ENCODE results near the gene TECPR2.

Gene TECPR2

DNA sequence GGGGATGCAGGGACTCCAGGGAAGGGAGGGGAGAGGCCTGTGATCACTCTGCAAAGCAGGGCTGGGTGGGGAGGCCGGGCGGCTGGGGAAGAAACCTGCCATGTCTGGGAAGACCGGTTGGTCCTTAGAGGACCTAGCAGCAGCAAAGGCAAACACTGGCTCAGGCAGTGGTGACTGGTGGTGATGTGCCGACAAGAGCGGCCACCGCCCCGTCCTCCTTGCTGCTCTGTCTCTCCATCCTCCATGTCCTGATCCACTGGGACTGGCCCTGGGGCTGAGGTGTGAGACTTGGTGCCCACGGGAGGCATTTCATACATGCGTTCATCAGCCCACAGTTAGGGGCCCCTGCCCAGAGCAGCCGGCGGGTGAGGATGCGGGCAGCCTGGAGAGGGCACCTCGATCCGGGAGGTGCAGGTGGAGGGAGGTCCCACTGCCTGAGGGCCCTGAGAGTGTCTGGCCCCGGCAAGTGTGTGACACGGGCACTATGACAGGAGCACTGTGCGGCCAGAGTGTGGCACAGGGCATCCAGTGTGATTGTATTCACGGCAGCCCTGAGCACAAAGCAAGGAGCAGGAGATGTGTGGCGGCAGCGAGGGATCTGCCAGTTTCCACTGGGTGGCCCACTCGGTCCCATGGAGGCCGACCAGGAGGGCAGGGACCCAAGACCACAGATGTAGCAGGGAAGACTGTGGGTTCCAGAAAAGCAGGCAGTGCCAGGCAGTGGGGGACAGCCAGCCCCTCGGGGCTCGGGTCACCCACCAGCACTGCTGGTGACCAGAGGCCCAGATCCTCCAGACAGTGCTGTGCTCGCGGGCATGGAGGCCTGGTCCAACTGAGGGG, 133.0 kb downstream of the TECPR2 start:
- no peak for DNase-seq (ENCODE audit: low read depth in 1 of 2, low spot score in 1 of 2)

DNA sequence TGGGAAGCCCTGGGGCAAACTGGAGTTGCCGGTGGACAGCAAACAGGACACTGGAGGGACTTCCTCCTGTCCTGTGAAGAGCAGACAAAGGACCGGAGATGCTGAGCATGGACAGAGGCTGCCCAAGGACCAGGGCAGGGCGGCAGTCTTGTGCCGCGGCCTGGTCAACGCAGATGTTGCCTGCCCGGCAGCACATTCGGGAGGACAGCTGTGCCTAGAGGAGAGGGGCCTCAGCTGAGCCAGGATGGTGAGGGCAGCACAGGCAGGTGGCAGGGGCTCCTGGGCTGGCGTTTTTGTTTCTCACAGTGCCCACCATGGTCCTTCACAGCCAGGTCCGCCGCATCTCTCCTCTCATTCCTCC, 133.6 kb downstream of the TECPR2 start:
- no peak for DNase-seq (ENCODE audit: low read depth in 1 of 2, low spot score in 1 of 2)

DNA sequence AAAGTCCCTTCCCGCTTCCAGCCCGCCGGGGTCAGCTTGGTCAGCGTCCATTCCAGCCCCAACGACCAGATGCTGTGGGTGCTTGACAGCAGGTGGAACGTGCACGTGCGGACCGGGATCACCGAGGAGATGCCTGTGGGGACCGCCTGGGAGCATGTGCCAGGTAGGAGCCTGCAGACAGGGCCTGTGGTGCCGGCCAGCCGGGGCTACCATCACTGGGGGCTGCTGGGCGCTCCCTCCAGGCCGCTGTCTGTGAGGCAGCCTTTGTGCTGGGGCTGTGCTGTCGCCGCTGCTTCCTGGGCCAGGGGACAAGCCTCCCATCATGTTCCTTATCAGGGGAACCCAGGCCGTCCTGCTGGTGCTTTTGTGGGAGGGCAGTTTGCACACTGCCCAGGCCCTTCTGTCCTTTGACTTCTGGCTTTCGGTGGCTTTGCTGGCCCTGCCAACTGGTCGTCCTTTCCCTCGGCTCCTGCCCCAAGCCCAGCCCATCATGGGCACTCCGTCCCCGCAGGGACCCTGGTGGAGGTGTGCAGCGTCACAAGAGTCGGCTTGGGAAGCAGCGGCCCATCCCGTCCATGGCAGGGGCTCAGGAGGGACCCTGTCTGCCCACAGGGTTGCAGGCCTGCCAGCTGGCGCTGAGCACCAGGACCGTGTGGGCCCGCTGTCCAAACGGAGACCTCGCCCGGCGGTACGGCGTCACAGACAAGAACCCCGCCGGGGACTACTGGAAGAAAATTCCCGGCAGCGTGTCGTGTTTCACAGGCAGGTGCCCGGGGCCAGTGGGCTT, 134.4 kb downstream of the TECPR2 start:
- DNase-seq (ENCODE audit: low read depth in 1 of 2, low spot score in 1 of 2): no peak

DNA sequence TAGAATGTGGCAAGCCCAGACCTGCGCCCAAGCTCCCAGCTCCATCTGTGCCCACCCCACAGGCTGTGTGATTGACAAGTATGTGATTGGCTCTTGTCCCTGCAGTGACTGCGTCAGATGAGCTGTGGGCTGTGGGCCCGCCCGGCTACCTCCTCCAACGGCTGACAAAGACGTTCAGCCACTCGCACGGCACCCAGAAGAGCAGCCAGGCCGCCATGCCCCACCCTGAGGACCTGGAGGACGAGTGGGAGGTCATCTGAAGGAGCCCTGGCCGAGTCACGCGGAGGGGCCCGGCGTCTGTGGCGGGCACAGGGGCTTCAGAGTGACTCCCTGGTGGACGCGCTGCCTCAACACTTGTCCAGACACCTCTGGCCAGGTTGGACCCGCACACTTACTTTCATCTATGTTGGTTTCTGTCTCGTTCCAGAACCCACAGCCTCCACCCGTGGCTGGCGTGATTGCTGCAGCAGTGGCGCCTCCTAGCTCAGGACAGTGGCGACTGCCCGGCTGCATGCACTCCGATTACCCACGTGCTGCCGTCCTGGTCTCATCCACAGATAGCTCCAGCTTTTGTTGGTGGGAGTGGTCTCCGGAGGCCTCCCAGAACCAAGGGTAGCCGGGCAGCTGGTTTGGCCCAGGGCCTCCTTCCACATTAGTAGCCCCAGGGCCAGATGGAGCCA, 135.4 kb downstream of the TECPR2 start:
- no peak for DNase-seq (ENCODE audit: low read depth in 1 of 2, low spot score in 1 of 2)

DNA sequence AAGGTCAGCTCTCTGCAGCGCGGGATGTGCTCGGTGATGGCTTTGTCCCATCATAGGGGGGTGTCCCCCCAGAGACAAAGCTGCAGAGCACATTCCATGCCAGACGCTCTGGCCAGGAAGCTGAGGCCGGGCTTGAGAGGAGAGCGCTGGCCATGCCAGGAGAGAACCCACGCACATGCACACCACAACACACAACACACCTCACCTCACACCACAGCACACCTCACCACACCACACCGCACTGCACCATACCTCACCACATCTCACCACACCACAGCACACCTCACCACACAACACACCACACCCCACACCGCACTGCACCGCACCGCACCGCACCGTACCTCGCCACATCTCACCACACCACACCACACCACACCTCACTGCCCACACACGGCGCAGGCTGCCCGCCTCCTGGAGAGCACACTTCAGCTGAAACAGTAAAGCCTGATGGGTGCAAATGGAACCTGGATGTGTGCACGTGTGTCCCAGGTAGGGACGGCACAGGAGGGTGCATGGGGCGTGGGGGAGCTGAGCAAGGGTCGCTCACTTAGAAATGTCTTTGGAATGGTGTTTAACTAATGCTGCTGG, 136.0 kb downstream of the TECPR2 start:
- no peak for DNase-seq (ENCODE audit: low read depth in 1 of 2, low spot score in 1 of 2)

DNA sequence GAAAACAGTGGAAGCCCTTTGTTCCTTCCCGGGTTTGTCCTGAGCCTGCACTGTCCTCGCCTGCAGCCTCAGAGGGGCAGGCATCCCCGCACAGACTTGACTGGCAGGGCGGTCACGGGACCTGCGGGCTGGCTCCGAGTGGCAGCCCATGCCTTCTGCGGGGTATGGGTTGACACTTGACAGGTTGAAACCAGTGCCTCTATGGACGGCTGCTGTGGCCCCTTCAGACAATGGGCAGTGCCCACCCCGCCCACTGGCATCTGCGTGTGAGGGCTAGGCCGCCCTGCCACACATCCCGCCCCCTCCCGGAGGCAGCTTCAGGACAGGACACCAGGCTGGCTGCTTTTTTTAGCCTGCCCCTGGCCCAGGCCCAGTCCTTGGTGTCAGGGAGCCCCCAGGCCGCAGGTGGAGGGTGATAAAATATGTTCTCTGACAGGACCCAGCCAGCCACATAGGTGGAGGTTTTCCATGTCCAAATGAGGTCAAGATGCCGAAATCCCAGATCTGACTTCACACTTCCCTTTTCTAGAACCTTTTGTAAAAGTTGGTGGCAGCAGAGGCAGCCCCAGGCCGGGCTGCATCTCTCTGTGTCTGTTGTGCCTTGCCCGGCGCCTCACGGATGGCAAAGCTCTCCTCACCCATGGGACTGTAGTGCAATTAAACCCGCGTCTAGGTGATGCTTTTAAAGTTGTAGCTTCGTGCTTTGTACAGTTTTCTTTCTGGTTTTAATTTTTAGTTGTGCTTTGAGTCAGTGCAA, 136.8 kb downstream of the TECPR2 start:
- DNase-seq (ENCODE audit: low read depth in 1 of 2, low spot score in 1 of 2): no peak

DNA sequence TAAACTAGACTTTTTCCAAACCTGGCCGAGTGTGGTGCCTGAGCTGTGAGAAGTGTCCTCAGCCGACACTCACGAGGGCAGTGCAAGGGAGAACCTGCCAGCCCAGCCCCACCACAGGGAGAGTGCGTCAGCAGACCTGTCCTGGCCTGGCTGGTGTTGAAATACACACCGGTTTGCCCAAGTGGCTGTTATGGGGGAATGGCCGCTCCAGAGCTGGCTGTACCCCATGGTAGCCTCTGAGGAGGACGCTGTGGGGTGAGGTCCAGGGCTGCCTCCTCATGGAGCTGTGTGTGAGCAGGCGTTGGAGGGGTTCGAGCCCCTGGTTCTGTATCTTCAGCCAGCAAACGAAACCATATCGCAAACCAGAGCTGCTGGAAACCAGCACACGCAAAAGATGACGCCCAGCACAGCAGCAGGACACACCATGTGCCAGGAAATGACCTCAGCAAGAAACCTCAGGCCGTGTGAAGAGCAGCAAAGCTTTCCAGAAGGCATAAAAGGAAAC, 137.5 kb downstream of the TECPR2 start:
- DNase-seq (ENCODE audit: low read depth in 1 of 2, low spot score in 1 of 2): no peak

DNA sequence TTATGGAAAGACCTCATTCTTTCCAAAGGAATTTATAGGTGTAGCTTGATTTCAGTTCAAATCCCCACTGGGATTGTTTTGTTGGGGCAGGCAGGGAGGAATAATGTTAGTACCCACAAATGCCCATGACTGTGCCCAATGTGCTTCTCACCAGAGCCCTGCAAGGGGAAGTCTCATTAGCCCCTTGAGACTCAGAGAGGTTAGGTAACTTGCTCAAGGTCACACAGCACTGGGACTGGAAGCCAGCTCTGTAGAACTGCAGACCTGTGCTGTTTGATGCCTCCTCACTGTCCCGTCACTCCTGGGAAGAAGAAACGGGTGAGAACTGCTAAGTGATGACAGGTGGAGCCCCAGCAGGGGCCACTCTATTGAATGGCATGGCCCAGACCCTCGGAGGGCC, 138.0 kb downstream of the TECPR2 start:
- DNase-seq (ENCODE audit: low read depth in 1 of 2, low spot score in 1 of 2): no peak

DNA sequence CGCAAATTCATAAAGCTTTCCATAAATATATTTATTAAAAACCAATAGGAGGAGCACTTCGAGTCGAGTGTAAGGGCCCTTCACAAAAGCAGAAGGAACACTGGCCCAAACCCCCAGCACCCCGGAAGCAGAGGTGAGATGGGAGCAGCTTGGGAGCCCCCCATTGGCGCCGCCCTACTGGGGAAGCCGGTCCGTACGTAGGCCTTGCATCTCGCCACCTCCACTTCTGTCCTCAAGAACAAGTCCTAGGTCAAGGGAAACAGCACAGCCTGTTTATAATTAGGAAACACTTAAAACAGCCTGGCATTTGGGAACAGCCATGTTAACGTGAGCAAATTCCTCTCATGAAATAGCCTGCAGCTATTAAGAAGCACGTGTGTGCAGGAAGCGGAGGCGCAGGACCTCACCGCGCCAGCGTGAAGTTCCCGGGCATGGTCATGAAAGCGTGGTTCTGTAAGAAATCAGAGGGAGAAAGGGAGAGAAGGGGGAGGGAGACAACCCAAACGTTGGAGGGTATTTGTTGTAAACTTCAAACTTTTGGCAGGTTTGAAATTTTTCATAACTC, 139.1 kb downstream of the TECPR2 start:
- DNase-seq (ENCODE audit: low read depth in 1 of 2, low spot score in 1 of 2): no peak

DNA sequence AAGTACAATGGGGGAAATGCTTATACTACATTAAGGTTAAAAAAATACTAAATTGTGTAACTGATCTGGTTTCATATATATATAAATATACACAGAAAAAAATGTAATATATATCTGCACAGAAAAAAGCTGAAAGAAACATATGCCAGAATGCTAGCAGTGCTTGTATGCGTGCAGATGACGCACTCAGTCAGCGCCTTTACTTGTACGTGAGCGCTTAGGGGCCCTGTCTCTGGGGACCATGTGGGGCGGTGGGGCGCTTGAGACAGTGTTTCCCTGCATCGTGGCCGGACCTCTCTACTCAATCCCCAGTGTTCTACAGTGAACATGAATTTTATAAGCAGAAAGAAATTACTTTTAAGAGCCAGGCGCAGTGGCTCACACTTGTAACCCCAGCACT, 139.8 kb downstream of the TECPR2 start:
- DNase-seq (ENCODE audit: low read depth in 1 of 2, low spot score in 1 of 2): no peak

DNA sequence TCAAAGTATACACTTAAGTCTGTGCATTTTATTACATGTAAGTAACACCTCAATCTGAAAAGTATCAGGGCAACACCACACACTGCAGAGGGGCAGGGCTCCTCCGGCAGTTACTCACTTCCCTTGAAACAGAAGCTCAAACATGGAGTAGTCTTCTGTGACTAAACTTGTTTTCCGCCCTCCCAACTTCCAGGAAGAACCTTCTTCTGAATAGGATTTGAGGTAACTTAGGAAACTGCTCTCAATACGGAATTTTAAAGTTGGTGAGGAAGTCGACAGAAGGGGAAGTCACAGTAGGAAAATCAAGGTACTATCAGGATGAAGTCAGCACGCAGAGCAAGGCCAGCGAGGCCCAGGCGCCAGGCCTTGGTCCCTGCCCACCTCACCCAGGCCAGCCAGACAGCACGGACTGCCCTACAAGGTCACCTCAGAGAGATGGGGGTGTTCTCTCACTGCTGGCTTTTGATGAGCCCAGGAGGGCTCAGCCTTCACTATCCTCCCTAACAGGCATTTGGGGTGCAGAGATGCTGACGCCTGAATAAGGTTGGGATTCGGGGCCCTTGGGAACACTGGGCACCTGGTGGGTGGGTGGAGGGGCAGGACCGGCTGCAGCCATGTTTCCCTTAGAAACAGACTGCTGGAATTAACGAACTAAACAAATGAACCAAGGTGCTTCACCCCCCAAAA, 141.0 kb downstream of the TECPR2 start:
- DNase-seq (ENCODE audit: low read depth in 1 of 2, low spot score in 1 of 2): no peak

DNA sequence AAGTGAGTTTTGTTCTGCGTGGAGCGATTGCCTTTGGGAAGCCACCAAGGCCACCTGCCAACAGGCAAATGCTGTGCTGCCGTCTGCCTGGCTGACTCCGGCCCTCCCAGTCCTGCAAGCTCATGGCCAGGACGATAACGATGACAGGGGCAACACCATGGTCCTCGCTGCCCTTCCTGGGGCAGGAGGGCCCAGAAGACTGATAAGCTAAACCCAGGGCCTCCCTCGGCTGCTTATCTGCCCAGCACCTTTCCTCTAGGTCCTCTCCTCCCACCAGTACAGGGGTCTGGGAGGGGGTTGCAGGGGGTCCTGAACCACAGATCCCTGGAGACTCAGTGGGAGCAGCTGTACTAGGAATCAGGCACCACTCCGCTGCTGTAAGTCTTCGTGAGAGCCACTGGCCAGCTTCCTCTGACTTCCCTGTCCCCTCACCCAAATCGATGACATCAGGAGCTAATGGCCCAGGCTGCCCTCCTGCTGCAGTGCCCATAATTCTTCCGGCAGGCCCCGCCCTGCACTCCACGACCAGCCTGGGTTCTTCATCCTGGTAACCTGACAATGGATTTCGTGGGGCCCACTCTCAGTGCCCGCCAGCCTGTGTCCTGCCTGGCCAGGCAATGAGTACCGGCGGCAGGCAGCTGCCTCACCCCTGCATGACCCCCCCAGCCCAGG, 141.7 kb downstream of the TECPR2 start:
- DNase-seq (ENCODE audit: low read depth in 1 of 2, low spot score in 1 of 2): no peak

DNA sequence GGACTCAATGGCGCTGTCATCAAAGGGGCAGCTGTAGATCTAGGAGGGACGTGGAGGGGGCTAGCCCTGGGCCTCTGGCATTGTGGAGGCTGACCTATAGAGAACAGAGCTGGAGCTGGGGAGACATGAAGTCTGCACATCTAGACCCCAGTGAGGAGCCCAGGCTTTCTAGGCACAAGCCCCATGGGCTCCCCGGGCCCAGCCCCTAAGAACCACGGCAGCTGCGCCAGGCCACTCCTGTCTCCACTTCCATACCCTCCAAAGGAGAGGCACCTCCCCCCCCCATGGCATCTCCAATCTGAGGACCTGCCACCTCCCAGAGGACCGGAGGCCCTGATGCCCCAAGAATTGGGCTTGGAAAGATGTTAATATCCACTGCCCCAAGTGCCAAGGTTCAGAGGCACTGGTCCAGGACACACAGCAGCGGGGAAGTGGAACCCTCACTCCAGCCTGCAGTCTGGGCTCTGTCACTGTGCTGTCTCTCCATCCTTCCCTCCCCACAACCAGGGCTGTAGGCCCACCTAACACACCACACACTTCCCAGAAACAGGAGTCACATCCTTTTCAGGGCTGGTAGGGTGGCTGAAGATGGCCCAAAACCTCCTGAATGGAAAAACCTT, 142.4 kb downstream of the TECPR2 start:
- DNase-seq (ENCODE audit: low read depth in 1 of 2, low spot score in 1 of 2): no peak

DNA sequence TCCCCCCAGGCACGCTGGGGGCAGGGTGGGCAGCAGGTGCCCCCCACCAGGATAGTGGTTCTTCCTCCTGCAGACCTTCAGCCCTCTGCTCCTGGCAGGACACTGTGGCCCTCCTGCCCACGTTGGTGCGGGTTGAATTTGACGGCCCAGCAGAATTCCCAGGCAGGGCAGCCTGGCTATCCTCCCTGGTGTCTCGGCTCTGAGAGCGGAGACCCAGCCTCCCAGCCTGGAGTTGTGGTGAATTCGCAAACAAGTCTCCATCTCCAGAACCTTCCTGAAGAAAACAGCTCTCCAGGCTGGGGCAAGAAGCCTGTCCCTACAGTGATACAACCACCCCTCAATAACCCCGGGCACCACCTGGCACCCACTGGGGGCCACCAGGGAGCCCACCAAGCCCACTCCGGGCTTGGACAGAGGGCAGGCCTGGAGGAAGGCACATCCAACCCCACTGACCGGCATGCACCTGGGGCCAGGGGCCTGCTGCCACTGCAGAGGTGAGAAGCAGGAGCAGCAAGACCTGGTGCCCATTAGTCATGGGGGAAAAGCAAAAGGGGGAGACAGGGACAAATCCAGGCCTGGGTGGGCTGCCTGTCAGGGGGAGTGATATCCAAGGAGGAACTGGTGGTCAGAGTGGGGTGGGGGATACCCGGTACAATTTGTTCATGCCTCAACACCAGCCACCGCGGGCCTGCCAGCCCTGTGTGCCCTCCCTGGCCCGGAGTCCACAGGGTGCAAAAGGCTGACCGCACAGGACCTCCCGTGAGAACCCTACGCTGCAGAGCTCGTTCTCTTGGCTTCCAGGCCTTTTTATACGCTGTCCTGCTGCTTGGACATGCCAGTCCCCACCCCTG, 143.3 kb downstream of the TECPR2 start:
- DNase-seq (ENCODE audit: low read depth in 1 of 2, low spot score in 1 of 2): no peak

DNA sequence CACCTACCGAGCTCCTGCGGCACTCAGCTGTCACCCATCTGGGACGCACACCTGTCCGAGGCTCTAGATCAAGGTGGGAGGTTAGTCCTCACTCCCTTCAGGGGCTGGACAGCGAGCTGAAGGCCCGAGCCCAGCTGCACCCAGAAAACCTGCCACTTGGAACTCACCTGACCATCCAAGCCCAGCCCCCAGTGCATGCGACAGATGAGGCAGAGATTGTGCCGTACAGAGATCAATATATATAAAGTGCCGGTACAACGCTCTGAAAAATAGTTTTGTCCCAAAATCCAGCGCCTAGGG, 143.8 kb downstream of the TECPR2 start:
- no peak for DNase-seq (ENCODE audit: low read depth in 1 of 2, low spot score in 1 of 2)

DNA sequence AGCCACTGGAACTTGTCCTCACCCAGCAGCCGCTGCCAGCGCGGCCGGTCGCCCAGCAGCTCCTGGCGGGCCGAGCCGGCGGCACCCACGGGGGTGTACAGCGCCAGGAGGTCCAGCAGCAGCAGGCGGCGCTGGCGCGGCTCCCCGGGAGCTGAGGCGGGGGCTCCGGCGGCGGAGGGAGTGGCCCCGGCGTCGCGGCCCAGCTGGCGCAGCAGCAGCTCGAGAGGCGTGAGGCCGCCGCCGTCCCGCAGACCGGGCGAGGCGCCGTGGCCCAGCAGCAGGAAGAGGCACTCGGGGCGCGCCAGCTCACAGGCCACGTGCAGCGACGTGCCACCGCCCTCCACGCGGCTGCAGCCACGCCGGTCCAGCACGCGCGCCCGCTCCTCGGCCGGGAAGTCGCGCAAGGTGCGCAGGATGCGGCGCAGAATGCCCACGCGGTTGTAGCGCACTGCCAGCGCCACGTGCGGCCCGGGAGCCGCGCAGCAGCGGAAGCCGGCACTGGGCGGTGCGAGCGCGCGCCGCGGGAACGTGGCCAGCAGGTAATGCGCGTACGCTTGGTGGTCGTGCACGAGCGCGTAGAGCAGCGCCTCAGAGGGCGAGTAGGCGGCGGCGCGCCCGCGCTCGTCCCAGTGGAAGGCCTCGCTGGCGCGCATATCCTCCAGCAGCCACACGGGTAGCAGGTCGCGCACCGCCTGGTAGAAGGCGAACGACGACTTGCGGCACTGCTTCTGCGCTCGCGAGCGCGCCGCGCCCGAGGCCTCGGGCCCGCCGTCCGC, 144.5 kb downstream of the TECPR2 start:
- DNase-seq (ENCODE audit: low read depth in 1 of 2, low spot score in 1 of 2): no peak

DNA sequence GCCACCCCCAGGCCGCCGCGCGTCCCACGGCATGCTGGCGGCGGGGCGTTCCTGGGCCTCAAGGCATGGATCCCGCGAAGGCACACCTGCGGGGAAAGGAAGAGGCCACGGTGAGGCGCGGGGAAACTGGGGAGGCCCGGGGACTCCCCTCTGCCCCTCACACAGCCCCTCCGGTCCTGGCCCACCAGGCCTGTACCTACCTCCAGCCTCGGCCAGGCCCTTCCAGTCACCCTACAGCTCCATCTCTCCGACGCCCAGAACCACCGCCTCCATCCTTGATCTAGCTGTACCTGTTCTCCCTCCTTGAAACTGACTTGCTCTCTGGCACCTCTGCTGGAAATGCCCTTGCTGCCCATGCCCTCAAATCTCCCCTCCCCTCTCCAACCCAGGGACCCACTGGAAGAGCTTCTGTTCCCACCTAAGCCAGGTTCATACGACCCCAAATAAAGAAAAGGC, 145.1 kb downstream of the TECPR2 start:
- no peak for DNase-seq (ENCODE audit: low read depth in 1 of 2, low spot score in 1 of 2)
